Chondrocyte (in vitro differentiated cells): Measurements from ENCODE around the gene NPHP4. TPM values are rescaled to one million over a fixed set of nuclear protein-coding genes. Genes with fewer than 3 reads are reported as not detected.

Source experiments
- DNase-seq: peaks from one replicate; pipeline ENCODE4 v3.0.0; 2021; ENCODE audit warnings: mixed read lengths, low spot score
- H3K27ac Mint-ChIP-seq: one replicate; pipeline ENCODE4 v1.8.0; 2021; ENCODE audit warnings: mild to moderate bottlenecking, moderate library complexity, mixed read lengths; ENCODE audit not compliant: unreplicated experiment
- H3K27me3 Mint-ChIP-seq: 2 replicates; pipeline ENCODE4 v1.8.0; 2021; ENCODE audit warnings: low read depth, mixed read lengths
- H3K36me3 Mint-ChIP-seq: 2 replicates; pipeline ENCODE4 v1.8.0; 2021; ENCODE audit warnings: low read depth, mixed read lengths
- H3K4me1 Mint-ChIP-seq: 2 replicates; pipeline ENCODE4 v1.8.0; 2021; ENCODE audit warnings: low read depth, mild to moderate bottlenecking, mixed read lengths
- H3K4me3 Mint-ChIP-seq: one replicate; pipeline ENCODE4 v1.8.0; 2021; ENCODE audit warnings: mild to moderate bottlenecking, moderate library complexity, mixed read lengths; ENCODE audit not compliant: unreplicated experiment
- H3K9me3 Mint-ChIP-seq: 2 replicates; pipeline ENCODE4 v1.8.0; 2021; ENCODE audit warnings: low read depth, mixed read lengths
- total RNA-seq: library from RNA; stranded (reverse); gene quantifications from 3 replicates; pipeline ENCODE4 v1.2.1, GENCODE V29; 2021
- TF ChIP-seq, protein P1 (sequence below): fragments of 200-600 bp; sonication (generic); IDR thresholded peaks from 2 replicates; pipeline ENCODE4 v1.5.0; 2021; ENCODE audit warnings: antibody characterized with exemption, mild to moderate bottlenecking, moderate library complexity

The NPHP4 gene
- total RNA-seq, 1 donor from 2014 or later = 8.7 TPM

DNA sequence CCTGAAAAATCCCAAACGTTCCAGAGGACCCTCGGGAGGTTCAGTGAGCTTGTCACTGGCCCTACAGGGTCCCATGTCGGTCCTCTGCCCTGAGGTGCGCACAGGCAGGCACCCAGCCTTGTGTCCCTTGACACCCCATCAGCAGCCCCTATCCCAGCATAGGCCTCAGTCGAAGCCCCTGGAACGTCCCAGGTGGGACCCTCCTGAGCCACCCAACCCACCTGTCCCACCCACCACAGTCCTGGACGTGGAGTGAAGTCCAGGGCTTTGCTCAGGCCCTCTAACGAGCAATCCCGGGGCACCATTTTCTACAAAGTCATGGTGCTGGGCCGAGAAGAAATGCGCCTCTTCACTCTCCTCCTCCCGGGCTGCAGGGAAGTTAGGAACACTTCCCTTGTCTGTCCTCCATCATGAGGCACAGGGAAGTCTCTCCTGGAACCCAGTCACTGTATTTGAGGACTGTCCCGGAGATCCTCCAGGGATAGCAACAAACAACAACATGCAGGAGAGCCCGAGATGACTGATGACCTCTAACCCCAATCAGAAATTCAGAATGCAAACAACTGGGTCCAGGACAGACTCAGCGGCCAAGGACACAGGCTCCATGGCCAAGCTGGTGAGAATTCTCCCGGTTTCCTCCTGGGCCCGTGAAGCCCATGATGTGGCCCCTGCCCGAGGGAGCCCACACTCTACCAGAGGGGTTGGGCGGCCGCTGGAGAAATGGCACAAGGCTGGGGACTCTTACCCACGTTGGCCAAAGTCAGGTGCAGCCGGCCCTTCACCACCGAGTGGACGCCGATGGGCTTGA lies 105.5 kb downstream of the NPHP4 start:
- H3K4me1 Mint-ChIP-seq = peaks cover 14% of the 10 kb centered on the region
- TF ChIP-seq, protein P1, sequence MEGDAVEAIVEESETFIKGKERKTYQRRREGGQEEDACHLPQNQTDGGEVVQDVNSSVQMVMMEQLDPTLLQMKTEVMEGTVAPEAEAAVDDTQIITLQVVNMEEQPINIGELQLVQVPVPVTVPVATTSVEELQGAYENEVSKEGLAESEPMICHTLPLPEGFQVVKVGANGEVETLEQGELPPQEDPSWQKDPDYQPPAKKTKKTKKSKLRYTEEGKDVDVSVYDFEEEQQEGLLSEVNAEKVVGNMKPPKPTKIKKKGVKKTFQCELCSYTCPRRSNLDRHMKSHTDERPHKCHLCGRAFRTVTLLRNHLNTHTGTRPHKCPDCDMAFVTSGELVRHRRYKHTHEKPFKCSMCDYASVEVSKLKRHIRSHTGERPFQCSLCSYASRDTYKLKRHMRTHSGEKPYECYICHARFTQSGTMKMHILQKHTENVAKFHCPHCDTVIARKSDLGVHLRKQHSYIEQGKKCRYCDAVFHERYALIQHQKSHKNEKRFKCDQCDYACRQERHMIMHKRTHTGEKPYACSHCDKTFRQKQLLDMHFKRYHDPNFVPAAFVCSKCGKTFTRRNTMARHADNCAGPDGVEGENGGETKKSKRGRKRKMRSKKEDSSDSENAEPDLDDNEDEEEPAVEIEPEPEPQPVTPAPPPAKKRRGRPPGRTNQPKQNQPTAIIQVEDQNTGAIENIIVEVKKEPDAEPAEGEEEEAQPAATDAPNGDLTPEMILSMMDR = no peak
- peak; percentile 82 for DNase-seq
- H3K36me3 Mint-ChIP-seq = peaks cover 10% of the 10 kb centered on the region
- no peak overlapping the region for H3K27ac Mint-ChIP-seq
- H3K27me3 Mint-ChIP-seq = no peaks in the 10 kb centered on the region
- no peaks in the 10 kb centered on the region for H3K9me3 Mint-ChIP-seq
- no peak overlapping the region for H3K4me3 Mint-ChIP-seq

DNA sequence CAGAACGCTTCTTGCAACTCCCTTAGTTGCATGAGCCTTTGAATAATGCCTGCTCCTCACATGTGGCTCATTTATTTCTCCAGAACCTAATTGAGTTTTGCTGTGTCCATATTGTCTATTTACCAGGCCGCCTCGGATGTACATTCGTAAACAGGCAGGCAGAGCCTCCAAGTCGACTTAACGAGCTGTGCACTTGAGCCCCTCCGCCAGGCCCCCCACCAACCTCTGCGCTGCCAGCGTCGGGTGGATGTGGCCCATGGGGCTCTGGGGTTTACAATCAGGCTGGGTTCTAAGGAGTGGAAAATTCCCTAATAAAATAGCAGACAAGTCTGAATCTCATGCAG lies 106.1 kb downstream of the NPHP4 start:
- H3K4me1 Mint-ChIP-seq = peaks cover 9% of the 10 kb centered on the region
- TF ChIP-seq, protein P1 = no peak
- no peaks in the 10 kb centered on the region for H3K9me3 Mint-ChIP-seq
- H3K27me3 Mint-ChIP-seq = no peaks in the 10 kb centered on the region
- no peak overlapping the region for H3K27ac Mint-ChIP-seq
- no peak overlapping the region for H3K4me3 Mint-ChIP-seq
- DNase-seq = no peak
- peaks cover 10% of the 10 kb centered on the region for H3K36me3 Mint-ChIP-seq

DNA sequence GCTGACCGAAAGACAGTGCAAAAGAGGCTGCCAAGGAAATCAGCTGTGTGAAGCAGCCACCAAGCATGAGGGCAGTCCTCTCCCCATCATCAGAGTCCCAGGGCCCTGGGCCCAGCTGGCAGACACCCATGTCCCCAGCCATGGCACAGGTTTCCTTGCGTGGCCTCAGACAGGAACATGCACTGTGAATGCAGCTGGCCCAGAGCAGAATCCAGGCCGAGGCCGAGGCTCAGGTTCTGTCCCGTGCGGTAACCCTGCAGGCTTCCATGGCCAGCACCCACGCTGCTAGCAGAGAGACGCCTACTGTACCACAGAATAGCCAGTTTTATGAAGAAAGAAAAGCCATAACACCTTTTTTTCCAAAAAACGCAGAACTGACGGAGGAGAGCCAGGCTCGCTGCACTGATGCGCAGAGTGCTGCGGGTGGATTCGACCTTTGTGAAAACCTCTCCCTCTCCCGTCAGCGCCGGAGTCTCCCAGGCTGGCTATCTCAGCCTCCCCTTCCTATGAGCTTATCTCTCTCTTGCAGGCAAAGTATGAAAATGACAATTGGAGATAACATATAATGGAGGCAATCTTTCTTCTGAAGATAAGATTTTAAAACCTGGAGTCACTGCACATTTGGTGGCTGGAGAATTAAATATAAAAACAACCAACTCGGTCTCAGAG lies 106.6 kb downstream of the NPHP4 start:
- TF ChIP-seq, protein P1 = no peak
- Mint-ChIP-seq H3K4me1 (peaks cover 9% of the 10 kb centered on the region), H3K36me3 (peaks cover 12% of the 10 kb centered on the region), H3K27me3 (no peaks in the 10 kb centered on the region), H3K9me3 (no peaks in the 10 kb centered on the region), H3K4me3 (no peak overlapping the region), H3K27ac (no peak overlapping the region)
- peak; percentile 55 for DNase-seq

DNA sequence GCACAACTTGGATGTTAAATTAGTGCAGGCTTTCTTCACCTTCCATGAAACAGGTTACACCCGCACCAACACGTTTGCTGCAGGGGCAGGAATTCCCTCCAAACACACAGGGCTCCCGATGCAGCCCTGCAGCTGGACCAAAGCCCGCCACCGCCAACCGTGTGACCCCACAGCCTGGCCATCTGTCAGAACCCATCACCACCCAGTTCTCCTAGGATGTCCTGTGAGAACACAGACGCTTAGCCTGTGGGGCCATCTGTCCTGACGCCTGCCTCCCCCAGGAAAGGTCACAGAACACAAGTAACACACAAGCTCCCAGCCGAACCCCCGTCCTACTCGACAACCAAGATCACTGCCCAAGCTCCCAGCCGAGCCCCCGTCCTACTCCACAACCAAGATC lies 108.1 kb downstream of the NPHP4 start:
- no peak overlapping the region for H3K4me3 Mint-ChIP-seq
- H3K4me1 Mint-ChIP-seq = peaks cover 9% of the 10 kb centered on the region
- H3K36me3 Mint-ChIP-seq = peaks cover 25% of the 10 kb centered on the region
- H3K27ac Mint-ChIP-seq = no peak overlapping the region
- TF ChIP-seq, protein P1 = no peak
- H3K27me3 Mint-ChIP-seq = no peaks in the 10 kb centered on the region
- peaks cover 11% of the 10 kb centered on the region for H3K9me3 Mint-ChIP-seq
- DNase-seq = peak; percentile 59

DNA sequence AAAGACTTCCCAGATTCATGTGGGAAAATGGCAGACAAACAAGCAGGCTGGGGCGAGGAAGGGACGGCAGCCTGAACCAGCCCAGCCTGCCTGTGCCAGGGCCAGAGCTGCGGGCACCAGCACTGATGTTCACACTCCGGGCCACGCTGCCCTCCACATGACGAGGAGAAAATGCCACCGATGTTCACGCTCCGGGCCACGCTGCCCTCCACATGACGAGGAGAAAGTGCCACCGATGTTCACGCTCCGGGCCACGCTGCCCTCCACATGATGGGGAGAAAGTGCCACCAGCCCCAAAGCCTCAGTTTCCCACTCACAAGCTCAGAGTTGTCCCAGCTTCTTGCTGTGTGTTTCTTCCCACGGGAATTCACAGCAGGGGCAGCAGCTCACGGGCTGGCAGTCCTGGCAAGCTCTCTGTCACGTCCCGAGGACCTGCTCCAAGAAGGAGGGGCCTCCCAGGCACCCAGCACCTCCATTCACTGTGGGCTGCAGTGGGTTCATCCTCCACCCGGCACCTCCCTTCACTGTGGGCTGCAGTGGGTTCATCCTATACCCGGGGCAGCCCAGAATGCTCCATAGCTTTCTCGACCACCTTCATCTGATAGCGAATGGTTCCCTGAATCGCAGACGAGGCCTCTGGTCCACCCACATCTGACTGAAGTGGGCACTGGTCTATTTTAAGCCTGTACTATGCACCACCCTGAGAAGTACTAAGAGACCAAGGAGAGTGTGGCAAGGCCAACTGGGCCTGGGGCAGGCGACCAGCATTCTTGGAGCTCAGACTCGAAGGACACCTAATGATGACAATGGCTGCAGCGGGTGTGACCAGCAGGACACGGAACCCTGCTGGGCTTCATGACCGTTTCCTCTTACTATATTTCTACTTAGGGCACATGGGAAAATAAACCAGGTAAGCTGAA lies 108.8 kb downstream of the NPHP4 start:
- Mint-ChIP-seq H3K9me3 (peaks cover 12% of the 10 kb centered on the region), H3K36me3 (peaks cover 25% of the 10 kb centered on the region), H3K27ac (no peak overlapping the region), H3K4me3 (no peak overlapping the region), H3K27me3 (no peaks in the 10 kb centered on the region), H3K4me1 (peaks cover 6% of the 10 kb centered on the region)
- TF ChIP-seq, protein P1 = no peak
- peak; percentile 68 for DNase-seq
